Measurements from ENCODE around the gene PPIL1.

GRCh38 chr6:36836111-36837021, 38.2 kb downstream of the PPIL1 start:
- TF ChIP-seq CTCF (IDR thresholded peaks at IDR 0.05), result no peak
- no peak for TF ChIP-seq POLR2A (IDR thresholded peaks at IDR 0.05)

All from Peyer's patch (tissue), 4 donors.